HepG2 (cell line): ENCODE data around the gene CDK14. TPM values are rescaled to one million over a fixed set of nuclear protein-coding genes. Genes with fewer than 3 reads are reported as not detected.
"Not testable (repeated sequence)": the region's sequence is repeated elsewhere in the genome, so short reads cannot be mapped to it uniquely, and the experiment has no call there.

Experiments
- ATAC-seq: fragments of 200-7000 bp; cut with Tn5 transposase; 3 replicates; pipeline ENCODE4 v1.9.1; 2020; ENCODE audit warnings: mild to moderate bottlenecking, moderate library complexity
- BruUV-seq: library from RNA; stranded (reverse); fragments of 400-500 nt; replicated peaks from 2 replicates; lab custom pipeline; 2021; lab: Mats Ljungman, UMichigan
- CTCF ChIA-PET: fragments of 300-600 bp; formaldehyde crosslinking; extraction: SDS; loops from one replicate; lab custom pipeline; 2021; ENCODE audit warnings: low total read pairs, inconsistent platforms, low intra/inter-chr PET ratio; lab: Yijun Ruan, JAX
- POLR2A ChIA-PET: fragments of 350-600 bp; sonication (Branson Sonifier 250); formaldehyde crosslinking; loops from one replicate; lab custom pipeline; 2020; ENCODE audit warnings: antibody characterized with exemption, inconsistent platforms; lab: Yijun Ruan, JAX
- DNase-seq: peaks from one replicate; pipeline ENCODE4 v3.0.0-alpha.2; 2015; ENCODE audit warnings: low spot score
- FAIRE-seq: peaks from 3 replicates; lab custom pipeline; 2011; peaks lifted over from hg19 to GRCh38; lab: Jason Lieb, UNC
- H2AFZ ChIP-seq: one replicate; pipeline ENCODE4 v1.6.1; 2011; ENCODE audit warnings: low read length, inconsistent platforms
- H3K27ac ChIP-seq: fragments of 300-600 bp; 3 replicates; pipeline ENCODE4 v1.8.0; 2011; ENCODE audit warnings: mixed run types, mild to moderate bottlenecking, mixed read lengths, low read length, inconsistent platforms; ENCODE audit not compliant: insufficient read depth; ENCODE audit errors: extremely low read length
- H3K27me3 ChIP-seq, 2 experiments: fragments of 200-600 bp in 1 of 2; 2 replicates in 1 of 2; 3 replicates in 1 of 2; pipeline versions ENCODE4 v1.6.0 to v1.8.0; 2011; ENCODE audit warnings: low read length in 2 of 2, mild to moderate bottlenecking in 2 of 2, moderate library complexity in 2 of 2, inconsistent platforms in 1 of 2; ENCODE audit not compliant: insufficient read depth in 2 of 2, control insufficient read depth in 1 of 2
- H3K36me3 ChIP-seq, 2 experiments: fragments of 200-600 bp in 1 of 2; replicated peaks in 1 of 2; 2 replicates in 1 of 2; 3 replicates in 1 of 2; pipeline versions ENCODE4 v1.5.1 to v1.8.0; 2011; ENCODE audit warnings: low read length in 2 of 2, inconsistent platforms in 1 of 2; ENCODE audit not compliant: insufficient read depth in 2 of 2, control insufficient read depth in 1 of 2
- H3K4me1 ChIP-seq: 2 replicates; pipeline ENCODE4 v1.5.1; 2012; ENCODE audit warnings: low read length, inconsistent platforms; ENCODE audit not compliant: insufficient read depth
- H3K4me2 ChIP-seq: 2 replicates; pipeline ENCODE4 v1.6.0; 2011; ENCODE audit warnings: low read depth, low read length, inconsistent platforms
- H3K4me3 ChIP-seq, 3 experiments: fragments of 200-600 bp in 1 of 3; sonication (generic), shearing (Covaris generic) in 1 of 3; replicated peaks in 1 of 3; 2 replicates each; pipeline ENCODE4 v1.5.1; 2011 to 2016; ENCODE audit warnings: low read length in 3 of 3, inconsistent platforms in 2 of 3, low read depth in 2 of 3, mild to moderate bottlenecking in 2 of 3, control low read depth in 1 of 3, mixed read lengths in 1 of 3; ENCODE audit not compliant: insufficient read depth in 1 of 3
- H3K79me2 ChIP-seq: one replicate; pipeline ENCODE4 v1.6.1; 2011; ENCODE audit warnings: low read length, inconsistent platforms; ENCODE audit not compliant: insufficient read depth
- H3K9ac ChIP-seq: 2 replicates; pipeline ENCODE4 v1.6.0; 2011; ENCODE audit warnings: mild to moderate bottlenecking, low read depth, low read length, inconsistent platforms; ENCODE audit not compliant: insufficient read depth
- H3K9me3 ChIP-seq: 2 replicates; pipeline ENCODE4 v1.5.1; 2012; ENCODE audit warnings: mild to moderate bottlenecking, low read length
- H4K20me1 ChIP-seq: 2 replicates; pipeline ENCODE4 v1.6.0; 2011; ENCODE audit warnings: inconsistent platforms, mild to moderate bottlenecking, low read length, moderate library complexity; ENCODE audit not compliant: insufficient read depth
- FLYWCH1 ChIP-seq: sonication (generic); formaldehyde crosslinking; IDR thresholded peaks from 2 replicates; pipeline ENCODE4 v1.8.1; 2023; ENCODE audit warnings: mild to moderate bottlenecking, missing genetic modification reagents
- FOXA1 ChIP-seq, 2 experiments: fragments of 450-650 bp in 1 of 2; sonication (generic) in 1 of 2; formaldehyde crosslinking in 1 of 2; IDR thresholded peaks; 2 replicates each; pipeline versions ENCODE4 v1.4.0 to v1.6.1; 2016 to 2020; ENCODE audit warnings: missing genetic modification reagents in 1 of 2
- FOXA3 ChIP-seq: IDR thresholded peaks from 2 replicates; pipeline ENCODE4 v1.6.1; 2016; ENCODE audit warnings: missing genetic modification reagents, missing compliant biosample characterization
- NCOA5 ChIP-seq: sonication (generic); formaldehyde crosslinking; IDR thresholded peaks from 2 replicates; pipeline ENCODE4 v1.4.0; 2020; ENCODE audit warnings: missing genetic modification reagents
- NFRKB ChIP-seq: fragments of 450-650 bp; IDR thresholded peaks from 2 replicates; pipeline ENCODE4 v1.6.1; 2017
- POLR2G ChIP-seq: fragments of 200-400 bp; formaldehyde crosslinking; IDR thresholded peaks from 2 replicates; pipeline ENCODE4 v1.6.1; 2018; ENCODE audit warnings: mild to moderate bottlenecking, low read depth, low read length, moderate library complexity
- RORA ChIP-seq: sonication (generic); formaldehyde crosslinking; IDR thresholded peaks from 2 replicates; pipeline ENCODE4 v1.5.0; 2020; ENCODE audit warnings: mild to moderate bottlenecking, missing genetic modification reagents, moderate library complexity
- SRY ChIP-seq: sonication (generic); formaldehyde crosslinking; IDR thresholded peaks from 2 replicates; pipeline ENCODE4 v1.8.0; 2022; ENCODE audit warnings: mild to moderate bottlenecking, missing genetic modification reagents
- TARDBP ChIP-seq: sonication (generic); formaldehyde crosslinking; IDR thresholded peaks from 2 replicates; pipeline ENCODE4 v1.8.0; 2022; ENCODE audit warnings: mild to moderate bottlenecking, missing genetic modification reagents
- ZNF263 ChIP-seq: sonication (generic); formaldehyde crosslinking; IDR thresholded peaks from 2 replicates; pipeline ENCODE4 v1.4.0; 2020; ENCODE audit warnings: missing genetic modification reagents
- ZNF264 ChIP-seq: sonication (generic); formaldehyde crosslinking; IDR thresholded peaks from 2 replicates; pipeline ENCODE4 v1.4.0; 2020; ENCODE audit warnings: missing genetic modification reagents
- ZNF432 ChIP-seq: sonication (generic); formaldehyde crosslinking; IDR thresholded peaks from 2 replicates; pipeline ENCODE4 v1.5.0; 2020; ENCODE audit warnings: missing genetic modification reagents, mild to moderate bottlenecking, borderline replicate concordance
- ZNF746 ChIP-seq: sonication (generic); formaldehyde crosslinking; IDR thresholded peaks from 2 replicates; pipeline ENCODE4 v1.8.0; 2022; ENCODE audit warnings: mild to moderate bottlenecking, missing genetic modification reagents
- ZNF841 ChIP-seq: sonication (generic); formaldehyde crosslinking; IDR thresholded peaks from 2 replicates; pipeline ENCODE4 v1.8.1; 2023; ENCODE audit warnings: missing genetic modification reagents, borderline replicate concordance
- ZNF878 ChIP-seq: sonication (generic); formaldehyde crosslinking; IDR thresholded peaks from 2 replicates; pipeline ENCODE4 v1.8.1; 2023; ENCODE audit warnings: mild to moderate bottlenecking, missing genetic modification reagents, moderate library complexity
- WGBS: methylation state at CpG from one replicate; pipeline ENCODE4 v1.1.6; 2017; ENCODE audit warnings: low lambda C conversion rate; 5-methylcytosine and 5-hydroxymethylcytosine counted together
- in situ Hi-C: cut with HindIII; loops from 2 replicates; pipeline ENCODE4 v1.10.0; 2017; ENCODE audit warnings: low pct_unique_long_range_greater_than_20kb; ENCODE audit not compliant: extremely low pct_ligation_motif_present
- intact Hi-C: fragments of 100-400 bp; cut with micrococcal nuclease; formaldehyde crosslinking; loops from one replicate; pipeline ENCODE4 v1.10.0; 2022; ENCODE audit not compliant: unreplicated experiment
- polyA plus RNA-seq, 8 experiments: library from polyadenylated mRNA; depleted of rRNA in 3 of 8; stranded (reverse) in 7 of 8; unstranded in 1 of 8; fragments of >200 nt; fragmentation: Illumina TruSeq in 4 of 8; extraction: Trizol in 4 of 8; gene quantifications; 2 replicates each; pipeline versions ENCODE4 v1.2.1 to v1.2.3, GENCODE V29; 2011 to 2016; ENCODE audit warnings: low read depth in 4 of 8, missing spikeins in 1 of 8, mixed read lengths in 1 of 8; ENCODE audit not compliant: insufficient read depth in 1 of 8
- total RNA-seq, 5 experiments: library from RNA; depleted of rRNA; stranded (reverse); fragments of >200 nt; fragmentation: Illumina TruSeq; extraction: Trizol; gene quantifications; 2 replicates each; pipeline ENCODE4 v1.2.3, GENCODE V29; 2016; ENCODE audit warnings: low read depth in 1 of 5
- TF ChIP-seq, protein P1 (sequence below): fragments of 450-650 bp; IDR thresholded peaks from 2 replicates; pipeline ENCODE4 v1.6.1; 2017
- TF ChIP-seq, protein P2 (sequence below): sonication (generic); formaldehyde crosslinking; IDR thresholded peaks from 2 replicates; pipeline ENCODE4 v1.5.0; 2020; ENCODE audit warnings: missing genetic modification reagents, mild to moderate bottlenecking, borderline replicate concordance
- TF ChIP-seq, protein P3 (sequence below), 2 experiments: fragments of 450-650 bp in 1 of 2; sonication (generic) in 1 of 2; formaldehyde crosslinking; IDR thresholded peaks; 2 replicates each; pipeline versions ENCODE4 v1.5.0 to v1.8.0; 2020 to 2022; ENCODE audit warnings: mild to moderate bottlenecking in 1 of 2, missing genetic modification reagents in 1 of 2

CDK14 gene
- total and polyA plus RNA-seq, 2 of the 13 experiments (the other 11 are each of a cell fraction or from before 2014, with no cell fraction given): 0.26 to 0.71 TPM

DNA sequence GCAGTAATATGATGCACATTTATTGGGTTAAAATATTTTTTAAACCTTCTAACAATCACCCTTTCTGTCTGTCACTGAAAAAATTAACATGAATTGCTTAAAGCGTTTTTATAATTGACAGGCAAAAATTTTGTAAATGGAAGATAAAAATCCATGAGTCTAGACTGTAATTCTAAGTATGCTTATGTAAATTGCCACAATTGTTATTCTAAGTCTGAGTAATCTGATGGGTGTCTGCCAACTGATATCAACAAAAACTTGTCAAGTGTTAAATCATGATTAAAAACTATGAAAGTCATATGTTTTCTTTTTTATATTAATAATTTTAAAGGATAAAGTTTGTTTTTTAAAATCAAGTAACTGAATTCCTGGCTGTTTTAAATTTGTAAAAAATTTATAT is 208.2 kb downstream of the CDK14 start:
- no peak for DNase-seq
- BruUV-seq: no TSS peak
- H3K4me2 ChIP-seq: no peak overlapping the region
- WGBS: 0% methylated on average over 1 of the region's 1 CpG
- TF ChIP-seq ZNF264 (CRISPR knock-in tag) (no peak), ZNF432 (CRISPR knock-in tag) (no peak), ZNF746 (CRISPR knock-in tag) (no peak), POLR2G (no peak), FOXA3 (CRISPR knock-in tag) (no peak), SRY (CRISPR knock-in tag) (no peak), ZNF878 (no peak), TARDBP (CRISPR knock-in tag) (no peak), ZNF841 (CRISPR knock-in tag) (no peak), FLYWCH1 (CRISPR knock-in tag) (no peak), ZNF263 (CRISPR knock-in tag) (no peak), FOXA1 (IDR thresholded peaks at IDR 0.05) (no peak), FOXA1 (CRISPR knock-in tag; IDR thresholded peaks at IDR 0.05) (no peak), RORA (no peak), NFRKB (no peak), NCOA5 (CRISPR knock-in tag) (no peak)
- TF ChIP-seq, protein P1, sequence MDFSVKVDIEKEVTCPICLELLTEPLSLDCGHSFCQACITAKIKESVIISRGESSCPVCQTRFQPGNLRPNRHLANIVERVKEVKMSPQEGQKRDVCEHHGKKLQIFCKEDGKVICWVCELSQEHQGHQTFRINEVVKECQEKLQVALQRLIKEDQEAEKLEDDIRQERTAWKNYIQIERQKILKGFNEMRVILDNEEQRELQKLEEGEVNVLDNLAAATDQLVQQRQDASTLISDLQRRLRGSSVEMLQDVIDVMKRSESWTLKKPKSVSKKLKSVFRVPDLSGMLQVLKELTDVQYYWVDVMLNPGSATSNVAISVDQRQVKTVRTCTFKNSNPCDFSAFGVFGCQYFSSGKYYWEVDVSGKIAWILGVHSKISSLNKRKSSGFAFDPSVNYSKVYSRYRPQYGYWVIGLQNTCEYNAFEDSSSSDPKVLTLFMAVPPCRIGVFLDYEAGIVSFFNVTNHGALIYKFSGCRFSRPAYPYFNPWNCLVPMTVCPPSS: no peak
- TF ChIP-seq, protein P2, sequence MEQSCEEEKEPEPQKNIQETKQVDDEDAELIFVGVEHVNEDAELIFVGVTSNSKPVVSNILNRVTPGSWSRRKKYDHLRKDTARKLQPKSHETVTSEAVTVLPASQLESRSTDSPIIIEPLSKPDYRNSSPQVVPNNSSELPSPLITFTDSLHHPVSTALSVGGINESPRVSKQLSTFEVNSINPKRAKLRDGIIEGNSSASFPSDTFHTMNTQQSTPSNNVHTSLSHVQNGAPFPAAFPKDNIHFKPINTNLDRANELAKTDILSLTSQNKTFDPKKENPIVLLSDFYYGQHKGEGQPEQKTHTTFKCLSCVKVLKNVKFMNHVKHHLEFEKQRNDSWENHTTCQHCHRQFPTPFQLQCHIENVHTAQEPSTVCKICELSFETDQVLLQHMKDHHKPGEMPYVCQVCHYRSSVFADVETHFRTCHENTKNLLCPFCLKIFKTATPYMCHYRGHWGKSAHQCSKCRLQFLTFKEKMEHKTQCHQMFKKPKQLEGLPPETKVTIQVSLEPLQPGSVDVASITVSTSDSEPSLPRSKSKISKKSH (CRISPR knock-in tag): no peak
- TF ChIP-seq, protein P3, sequence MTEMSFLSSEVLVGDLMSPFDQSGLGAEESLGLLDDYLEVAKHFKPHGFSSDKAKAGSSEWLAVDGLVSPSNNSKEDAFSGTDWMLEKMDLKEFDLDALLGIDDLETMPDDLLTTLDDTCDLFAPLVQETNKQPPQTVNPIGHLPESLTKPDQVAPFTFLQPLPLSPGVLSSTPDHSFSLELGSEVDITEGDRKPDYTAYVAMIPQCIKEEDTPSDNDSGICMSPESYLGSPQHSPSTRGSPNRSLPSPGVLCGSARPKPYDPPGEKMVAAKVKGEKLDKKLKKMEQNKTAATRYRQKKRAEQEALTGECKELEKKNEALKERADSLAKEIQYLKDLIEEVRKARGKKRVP (CRISPR knock-in tag; IDR thresholded peaks at IDR 0.05): no peak
- ChIA-PET CTCF (no interaction called here), POLR2A (no interaction called here)
- H3K9me3 ChIP-seq: no peaks in the 10 kb centered on the region
- H3K27me3 ChIP-seq: no peaks in the 10 kb centered on the region
- in situ Hi-C loops (no loop called here), intact Hi-C loops (no loop called here)
- H3K4me3 ChIP-seq: no peak overlapping the region
- no peaks in the 10 kb centered on the region for H3K79me2 ChIP-seq
- no peak overlapping the region for H2AFZ ChIP-seq
- no peaks in the 10 kb centered on the region for H3K4me1 ChIP-seq
- no peaks in the 10 kb centered on the region for H4K20me1 ChIP-seq
- ATAC-seq: no peak
- H3K9ac ChIP-seq: no peak overlapping the region
- no peaks in the 10 kb centered on the region for H3K36me3 ChIP-seq
- FAIRE-seq: no peak
- H3K27ac ChIP-seq: no peak overlapping the region

DNA sequence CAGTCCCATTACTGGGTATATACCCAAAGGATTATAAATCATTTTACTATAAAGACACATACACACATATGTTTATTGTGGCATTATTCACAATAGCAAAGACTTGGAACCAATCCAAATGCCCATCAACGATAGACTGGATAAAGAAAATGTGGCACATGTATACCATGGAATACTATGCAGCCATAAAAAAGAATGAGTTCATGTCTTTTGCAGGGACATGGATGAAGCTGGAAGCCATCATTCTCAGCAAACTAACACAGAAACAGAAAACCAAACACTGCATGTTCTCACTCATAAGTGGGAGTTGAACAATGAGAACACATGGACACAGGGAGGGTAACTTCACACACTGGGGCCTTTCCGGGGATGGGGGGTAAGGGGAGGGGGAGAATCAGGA is 219.4 kb downstream of the CDK14 start:
- ATAC-seq, H4K20me1 ChIP-seq, H3K27ac ChIP-seq, H3K27me3 ChIP-seq, H2AFZ ChIP-seq, H3K4me1 ChIP-seq, H3K9me3 ChIP-seq, H3K36me3 ChIP-seq, CTCF ChIA-PET, BruUV-seq, H3K9ac ChIP-seq, H3K4me2 ChIP-seq, in situ Hi-C loops, POLR2A ChIA-PET, DNase-seq, H3K79me2 ChIP-seq, intact Hi-C loops, FAIRE-seq, H3K4me3 ChIP-seq: not testable (repeated sequence)
- 3% methylated on average over 2 of the region's 2 CpGs for WGBS
